Large intestine (tissue), 3 donors: ENCODE results near the gene IGSF9B. TPM values are rescaled to one million over a fixed set of nuclear protein-coding genes. Genes with fewer than 3 reads are reported as not detected.

Source experiments
- DNase-seq, 2 donors: peaks; one replicate each; pipeline versions ENCODE4 v3.0.0 to v3.0.0-alpha.2; 2013
- H3K27ac ChIP-seq: one replicate; pipeline ENCODE4 v1.5.1; 2013; ENCODE audit warnings: low read length
- H3K27me3 ChIP-seq: 2 replicates; pipeline ENCODE4 v1.6.1; 2013; ENCODE audit warnings: low read length; ENCODE audit not compliant: control insufficient read depth, insufficient read depth
- H3K36me3 ChIP-seq: 2 replicates; pipeline ENCODE4 v1.6.1; 2013; ENCODE audit warnings: low read length; ENCODE audit not compliant: control insufficient read depth, insufficient read depth
- H3K4me1 ChIP-seq: one replicate; pipeline ENCODE4 v1.6.1; 2013; ENCODE audit warnings: low read length; ENCODE audit not compliant: control insufficient read depth, insufficient read depth
- H3K4me3 ChIP-seq: one replicate; pipeline ENCODE4 v1.5.1; 2013; ENCODE audit warnings: low read length
- H3K9me3 ChIP-seq: one replicate; pipeline ENCODE4 v1.6.1; 2013; ENCODE audit warnings: mild to moderate bottlenecking, low read depth, low read length, moderate library complexity; ENCODE audit not compliant: control insufficient read depth
- WGBS: methylation state at CpG from one replicate; pipeline ENCODE4 v1.1.5; 2013; ENCODE audit warnings: low lambda C conversion rate; ENCODE audit not compliant: insufficient coverage; 5-methylcytosine and 5-hydroxymethylcytosine counted together
- polyA plus RNA-seq: library from polyadenylated mRNA; unstranded; fragments of 120-200 nt; gene quantifications from one replicate; pipeline ENCODE4 v1.2.1, GENCODE V29; 2013

IGSF9B gene
- polyA plus RNA-seq, 1 donor: 9.0 TPM

GRCh38 chr11:133907841-133908241, 48.9 kb downstream of the IGSF9B start:
- WGBS: no CpG with 5 or more reads among the region's 24 CpGs
- Histone ChIP-seq H3K4me1 (no peaks in the 10 kb centered on the region), H3K9me3 (no peaks in the 10 kb centered on the region), H3K36me3 (no peaks in the 10 kb centered on the region), H3K4me3 (no peak overlapping the region), H3K27ac (no peak overlapping the region), H3K27me3 (no peaks in the 10 kb centered on the region)
- no peak for DNase-seq

GRCh38 chr11:133907216-133907615, 49.6 kb downstream of the IGSF9B start:
- H3K27me3 ChIP-seq: no peaks in the 10 kb centered on the region
- H3K4me1 ChIP-seq: no peaks in the 10 kb centered on the region
- no peak overlapping the region for H3K4me3 ChIP-seq
- no peak for DNase-seq
- no peaks in the 10 kb centered on the region for H3K36me3 ChIP-seq
- no CpG with 5 or more reads among the region's 9 CpGs for WGBS
- no peak overlapping the region for H3K27ac ChIP-seq
- H3K9me3 ChIP-seq: peaks cover 2% of the 10 kb centered on the region

- WGBS: 80% methylated on average over 1 of the region's 13 CpGs
- no peaks in the 10 kb centered on the region for H3K36me3 ChIP-seq
- no peak for DNase-seq
These were observed 50.0 kb downstream of the IGSF9B start for GRCh38 chr11:133906746-133907145.

GRCh38 chr11:133906241-133906640, 50.5 kb downstream of the IGSF9B start:
- H3K27ac ChIP-seq: no peak overlapping the region
- DNase-seq: no peak
- H3K4me3 ChIP-seq: no peak overlapping the region
- peaks cover 6% of the 10 kb centered on the region for H3K9me3 ChIP-seq
- H3K36me3 ChIP-seq: no peaks in the 10 kb centered on the region
- WGBS: no CpG with 5 or more reads among the region's 15 CpGs
- no peaks in the 10 kb centered on the region for H3K4me1 ChIP-seq
- no peaks in the 10 kb centered on the region for H3K27me3 ChIP-seq

More at GRCh38 chr11:133906746-133907145, 50.0 kb downstream of the IGSF9B start:
- H3K27me3 ChIP-seq: no peaks in the 10 kb centered on the region
- peaks cover 6% of the 10 kb centered on the region for H3K9me3 ChIP-seq
- no peaks in the 10 kb centered on the region for H3K4me1 ChIP-seq
- H3K4me3 ChIP-seq: no peak overlapping the region
- H3K27ac ChIP-seq: no peak overlapping the region

GRCh38 chr11:133905677-133906156, 51.1 kb downstream of the IGSF9B start:
- Histone ChIP-seq H3K27me3 (no peaks in the 10 kb centered on the region), H3K4me3 (no peak overlapping the region), H3K4me1 (no peaks in the 10 kb centered on the region), H3K9me3 (peaks cover 6% of the 10 kb centered on the region), H3K27ac (no peak overlapping the region), H3K36me3 (no peaks in the 10 kb centered on the region)
- DNase-seq: no peak
- WGBS: no CpG with 5 or more reads among the region's 13 CpGs

GRCh38 chr11:133904818-133905515, 51.8 kb downstream of the IGSF9B start:
- Histone ChIP-seq H3K27me3 (no peaks in the 10 kb centered on the region), H3K4me1 (no peaks in the 10 kb centered on the region), H3K4me3 (no peak overlapping the region), H3K9me3 (peaks cover 6% of the 10 kb centered on the region), H3K27ac (no peak overlapping the region), H3K36me3 (no peaks in the 10 kb centered on the region)
- DNase-seq: no peak
- WGBS: 100% methylated on average over 2 of the region's 6 CpGs

GRCh38 chr11:133903875-133904817, 52.6 kb downstream of the IGSF9B start:
- Histone ChIP-seq H3K36me3 (no peaks in the 10 kb centered on the region), H3K4me3 (no peak overlapping the region), H3K9me3 (peaks cover 6% of the 10 kb centered on the region), H3K27ac (no peak overlapping the region), H3K4me1 (no peaks in the 10 kb centered on the region), H3K27me3 (no peaks in the 10 kb centered on the region)
- WGBS: no CpG with 5 or more reads among the region's 8 CpGs
- no peak for DNase-seq

- Histone ChIP-seq H3K27ac (no peak overlapping the region), H3K4me3 (no peak overlapping the region), H3K4me1 (no peaks in the 10 kb centered on the region), H3K36me3 (no peaks in the 10 kb centered on the region), H3K27me3 (no peaks in the 10 kb centered on the region), H3K9me3 (peaks cover 6% of the 10 kb centered on the region)
- 100% methylated on average over 1 of the region's 13 CpGs for WGBS
- DNase-seq: no peak
These were observed 53.7 kb downstream of the IGSF9B start for GRCh38 chr11:133903056-133903455.

- Histone ChIP-seq H3K27ac (no peak overlapping the region), H3K36me3 (no peaks in the 10 kb centered on the region), H3K4me1 (no peaks in the 10 kb centered on the region), H3K27me3 (no peaks in the 10 kb centered on the region), H3K9me3 (peaks cover 6% of the 10 kb centered on the region), H3K4me3 (no peak overlapping the region)
- DNase-seq: no peak
- WGBS: no CpG with 5 or more reads among the region's 4 CpGs
These were observed 54.3 kb downstream of the IGSF9B start for GRCh38 chr11:133902506-133902905.

GRCh38 chr11:133901999-133902398, 54.8 kb downstream of the IGSF9B start:
- Histone ChIP-seq H3K4me1 (no peaks in the 10 kb centered on the region), H3K27me3 (no peaks in the 10 kb centered on the region), H3K4me3 (no peak overlapping the region), H3K36me3 (no peaks in the 10 kb centered on the region), H3K27ac (no peak overlapping the region), H3K9me3 (peaks cover 6% of the 10 kb centered on the region)
- no peak for DNase-seq
- WGBS: no CpG with 5 or more reads among the region's 3 CpGs
